ENCODE results near the gene GLI3. TPM values are rescaled to one million over a fixed set of nuclear protein-coding genes. Genes with fewer than 3 reads are reported as not detected.

GLI3 gene
- total and polyA plus RNA-seq, 8 donors = 0.29 to 7.0 (median 2.3) TPM

GRCh38 chr7:42087616-42088015 is 149.4 kb downstream of the GLI3 start:
- intact Hi-C loops (cut with DNase I; ENCODE audit: low total_unique reads) = no loop called here
- Histone ChIP-seq H3K4me1 (peaks cover 15 to 24% (median 20%) of the 10 kb centered on the region in 4 donors), H3K4me3 (no peak overlapping the region), H3K36me3 (no peaks in the 10 kb centered on the region), H3K27ac (no peak overlapping the region), H3K9me3 (no peaks in the 10 kb centered on the region), H3K27me3 (no peaks in the 10 kb centered on the region)
- 74 to 92% (median 89%) methylated on average over 2 of the region's 2 CpGs for WGBS, 5 donors
- no peak for DNase-seq
- TF ChIP-seq POLR2AphosphoS5 (IDR thresholded peaks at IDR 0.05) = no peak
- no peak for TF ChIP-seq CTCF (IDR thresholded peaks at IDR 0.05)
- TF ChIP-seq POLR2A (IDR thresholded peaks at IDR 0.05) = no peak
- no peak for TF ChIP-seq EP300 (IDR thresholded peaks at IDR 0.05)

GRCh38 chr7:42085531-42085930 is 151.5 kb downstream of the GLI3 start:
- no peak for DNase-seq
- Histone ChIP-seq H3K4me1 (peaks cover 0 to 3% (median under 1%) of the 10 kb centered on the region in 4 donors), H3K36me3 (no peaks in the 10 kb centered on the region), H3K27ac (no peak overlapping the region), H3K27me3 (no peaks in the 10 kb centered on the region), H3K9me3 (no peaks in the 10 kb centered on the region), H3K4me3 (no peak overlapping the region)
- WGBS, 5 donors = 48 to 87% (median 60%) methylated on average over 3 of the region's 3 CpGs
- intact Hi-C loops (cut with DNase I; ENCODE audit: low total_unique reads) = no loop called here
- TF ChIP-seq POLR2A (IDR thresholded peaks at IDR 0.05) (no peak), POLR2AphosphoS5 (IDR thresholded peaks at IDR 0.05) (no peak), EP300 (IDR thresholded peaks at IDR 0.05) (no peak), CTCF (IDR thresholded peaks at IDR 0.05) (no peak)

- H3K4me1 ChIP-seq = no peaks in the 10 kb centered on the region
- 55 to 94% (median 78%) methylated on average over 4 of the region's 4 CpGs for WGBS, 5 donors
- H3K27me3 ChIP-seq = no peaks in the 10 kb centered on the region
- no peak overlapping the region for H3K4me3 ChIP-seq
- H3K9me3 ChIP-seq = no peaks in the 10 kb centered on the region
- H3K27ac ChIP-seq = no peak overlapping the region
- no peaks in the 10 kb centered on the region for H3K36me3 ChIP-seq
- TF ChIP-seq POLR2A (IDR thresholded peaks at IDR 0.05) = no peak
- TF ChIP-seq POLR2AphosphoS5 (IDR thresholded peaks at IDR 0.05) = no peak
- no peak for TF ChIP-seq CTCF (IDR thresholded peaks at IDR 0.05)
- no peak for TF ChIP-seq EP300 (IDR thresholded peaks at IDR 0.05)
- intact Hi-C loops (cut with DNase I; ENCODE audit: low total_unique reads) = no loop called here
- no peak for DNase-seq
These were observed 152.7 kb downstream of the GLI3 start for GRCh38 chr7:42084263-42084662.

- intact Hi-C loops (cut with DNase I; ENCODE audit: low total_unique reads) = no loop called here
- WGBS, 5 donors = 76 to 83% (median 79%) methylated on average over 1 of the region's 1 CpG
- Histone ChIP-seq H3K27ac (no peak overlapping the region), H3K36me3 (no peaks in the 10 kb centered on the region), H3K4me3 (no peak overlapping the region), H3K9me3 (no peaks in the 10 kb centered on the region), H3K27me3 (no peaks in the 10 kb centered on the region), H3K4me1 (no peaks in the 10 kb centered on the region)
- no peak for DNase-seq
- no peak for TF ChIP-seq POLR2AphosphoS5 (IDR thresholded peaks at IDR 0.05)
- no peak for TF ChIP-seq POLR2A (IDR thresholded peaks at IDR 0.05)
- TF ChIP-seq CTCF (IDR thresholded peaks at IDR 0.05) = no peak
- TF ChIP-seq EP300 (IDR thresholded peaks at IDR 0.05) = no peak
These were observed 153.7 kb downstream of the GLI3 start for GRCh38 chr7:42083284-42083683.

Measured in stomach (tissue), 9 donors.